Activated T-cell treated with anti-CD3 and anti-CD28 coated beads, Interleukin-2, amount 50 U/mL, for 4 hours (primary cell): Measurements from ENCODE around the gene CDCA5. TPM values are rescaled to one million over a fixed set of nuclear protein-coding genes. Genes with fewer than 3 reads are reported as not detected.
A peak's percentile ranks its signal among the peaks of the same experiment; 100 is the strongest.

Source experiments
- ATAC-seq, 2 donors: fragments of 200-7000 bp; cut with Tn5 transposase; one replicate each; pipeline ENCODE4 v1.10.0; 2021
- DNase-seq: peaks from one replicate; pipeline ENCODE4 v3.0.0-alpha.2; 2020
- H3K27me3 Mint-ChIP-seq: one replicate; pipeline ENCODE4 v1.8.0; 2021; ENCODE audit warnings: low read depth, mixed read lengths
- H3K36me3 Mint-ChIP-seq: one replicate; pipeline ENCODE4 v1.8.0; 2022; ENCODE audit warnings: mixed read lengths; ENCODE audit not compliant: insufficient read depth
- H3K4me1 Mint-ChIP-seq: one replicate; pipeline ENCODE4 v1.8.0; 2021; ENCODE audit warnings: low read depth, mixed read lengths
- H3K4me3 Mint-ChIP-seq: one replicate; pipeline ENCODE4 v1.8.0; 2021; ENCODE audit warnings: mild to moderate bottlenecking, moderate library complexity, mixed read lengths
- H3K9me3 Mint-ChIP-seq: one replicate; pipeline ENCODE4 v1.8.0; 2021; ENCODE audit warnings: mixed read lengths
- total RNA-seq, 3 donors: library from RNA; stranded (reverse); gene quantifications; one replicate each; pipeline ENCODE4 v1.2.1, GENCODE V29; 2021

CDCA5 gene
- total RNA-seq = 10 to 100 TPM; 26.4 to 37.1 (median 35.1) TPM

GRCh38 chr11:65083834-65084597 lies at the start of gene CDCA5, which contains the start of gene ZFPL1:
CDCA5 (minus strand) TSS chr11:65084040; CDS start chr11:65083978, 62 bp downstream.
ZFPL1 (plus strand) TSS chr11:65084222; CDS start chr11:65084699, 477 bp downstream.
- no peaks in the 10 kb centered on the region for H3K27me3 Mint-ChIP-seq
- H3K36me3 Mint-ChIP-seq = peaks cover 15% of the 10 kb centered on the region

GRCh38 chr11:65132988-65133700 lies 49.3 kb upstream of the CDCA5 start:
- Mint-ChIP-seq H3K4me3 (peak overlapping the region; percentile 99), H3K4me1 (peaks cover 37% of the 10 kb centered on the region), H3K9me3 (no peaks in the 10 kb centered on the region), H3K36me3 (peaks cover 12% of the 10 kb centered on the region), H3K27me3 (no peaks in the 10 kb centered on the region)
- DNase-seq (peak; percentile 44), ATAC-seq (no peak)

More at GRCh38 chr11:65083834-65084597, at the start of gene CDCA5, which contains the start of gene ZFPL1:
- H3K4me1 Mint-ChIP-seq = peaks cover 26% of the 10 kb centered on the region
- peak within 1 kb of the TSS; percentile 93 for H3K4me3 Mint-ChIP-seq
- DNase-seq (peak; percentile 95), ATAC-seq (peak; percentile 90 to 92)
- H3K9me3 Mint-ChIP-seq = no peaks in the 10 kb centered on the region

GRCh38 chr11:65132238-65132987 lies 48.6 kb upstream of the CDCA5 start:
- H3K4me1 Mint-ChIP-seq = peaks cover 35% of the 10 kb centered on the region
- H3K9me3 Mint-ChIP-seq = no peaks in the 10 kb centered on the region
- ATAC-seq (no peak), DNase-seq (no peak)
- H3K27me3 Mint-ChIP-seq = no peaks in the 10 kb centered on the region
- peak overlapping the region; percentile 99 for H3K4me3 Mint-ChIP-seq
- H3K36me3 Mint-ChIP-seq = peaks cover 12% of the 10 kb centered on the region

- Mint-ChIP-seq H3K9me3 (no peaks in the 10 kb centered on the region), H3K4me1 (peaks cover 32% of the 10 kb centered on the region), H3K4me3 (peak overlapping the region; percentile 99), H3K36me3 (peaks cover 16% of the 10 kb centered on the region), H3K27me3 (no peaks in the 10 kb centered on the region)
- DNase-seq (no peak), ATAC-seq (no peak)
These were observed 48.0 kb upstream of the CDCA5 start for GRCh38 chr11:65131895-65132237.

- Mint-ChIP-seq H3K9me3 (no peaks in the 10 kb centered on the region), H3K4me1 (peaks cover 29% of the 10 kb centered on the region), H3K4me3 (no peak overlapping the region), H3K36me3 (peaks cover 17% of the 10 kb centered on the region), H3K27me3 (no peaks in the 10 kb centered on the region)
- no peak for ATAC-seq
- no peak for DNase-seq
These were observed 47.6 kb upstream of the CDCA5 start for GRCh38 chr11:65131417-65131776.

- Mint-ChIP-seq H3K27me3 (no peaks in the 10 kb centered on the region), H3K4me3 (peak overlapping the region; percentile 6), H3K9me3 (no peaks in the 10 kb centered on the region), H3K36me3 (peaks cover 17% of the 10 kb centered on the region), H3K4me1 (peaks cover 24% of the 10 kb centered on the region)
- DNase-seq (no peak), ATAC-seq (no peak)
These were observed 47.0 kb upstream of the CDCA5 start for GRCh38 chr11:65130631-65131416.

GRCh38 chr11:65129649-65130441 lies 46.0 kb upstream of the CDCA5 start:
- no peak overlapping the region for H3K4me3 Mint-ChIP-seq

GRCh38 chr11:65128182-65129145 lies 44.6 kb upstream of the CDCA5 start:
- DNase-seq (no peak), ATAC-seq (no peak)
- Mint-ChIP-seq H3K9me3 (no peaks in the 10 kb centered on the region), H3K36me3 (peaks cover 23% of the 10 kb centered on the region), H3K27me3 (no peaks in the 10 kb centered on the region), H3K4me1 (peaks cover 26% of the 10 kb centered on the region), H3K4me3 (no peak overlapping the region)

More at GRCh38 chr11:65129649-65130441, 46.0 kb upstream of the CDCA5 start:
- ATAC-seq = no peak
- H3K36me3 Mint-ChIP-seq = peaks cover 20% of the 10 kb centered on the region
- H3K4me1 Mint-ChIP-seq = peaks cover 20% of the 10 kb centered on the region
- no peaks in the 10 kb centered on the region for H3K27me3 Mint-ChIP-seq
- H3K9me3 Mint-ChIP-seq = no peaks in the 10 kb centered on the region
- DNase-seq = no peak

- Mint-ChIP-seq H3K4me3 (no peak overlapping the region), H3K27me3 (no peaks in the 10 kb centered on the region), H3K9me3 (no peaks in the 10 kb centered on the region), H3K4me1 (peaks cover 23% of the 10 kb centered on the region), H3K36me3 (peaks cover 18% of the 10 kb centered on the region)
- DNase-seq = no peak
- ATAC-seq = no peak
These were observed 43.8 kb upstream of the CDCA5 start for GRCh38 chr11:65127473-65128181.

GRCh38 chr11:65126624-65127274 lies 42.9 kb upstream of the CDCA5 start:
- peaks cover 20% of the 10 kb centered on the region for H3K4me1 Mint-ChIP-seq
- no peaks in the 10 kb centered on the region for H3K9me3 Mint-ChIP-seq
- ATAC-seq (no peak), DNase-seq (no peak)
- no peak overlapping the region for H3K4me3 Mint-ChIP-seq
- peaks cover 20% of the 10 kb centered on the region for H3K36me3 Mint-ChIP-seq
- H3K27me3 Mint-ChIP-seq = no peaks in the 10 kb centered on the region

GRCh38 chr11:65125197-65126056 lies 41.6 kb upstream of the CDCA5 start:
- Mint-ChIP-seq H3K4me1 (peaks cover 28% of the 10 kb centered on the region), H3K9me3 (no peaks in the 10 kb centered on the region), H3K27me3 (no peaks in the 10 kb centered on the region), H3K4me3 (no peak overlapping the region), H3K36me3 (peaks cover 27% of the 10 kb centered on the region)
- DNase-seq (no peak), ATAC-seq (no peak)
